Astrocyte of the cerebellum (primary cell): ENCODE measurements around the gene OR5L1.

Experiments used
- DNase-seq: peaks from one replicate; pipeline ENCODE4 v3.0.0-alpha.2; 2011; ENCODE audit warnings: low read depth
- H3K4me3 ChIP-seq: 2 replicates; pipeline ENCODE4 v1.5.1; 2011; ENCODE audit warnings: mild to moderate bottlenecking, low read depth, low read length, moderate library complexity
- in situ Hi-C: cut with HindIII; loops from 2 replicates; pipeline ENCODE4 v1.10.0; 2017; ENCODE audit warnings: low sequenced_read_pairs
- TF ChIP-seq, protein P1 (sequence below): IDR thresholded peaks from 2 replicates; pipeline ENCODE4 v1.5.1; 2012; ENCODE audit warnings: low read length, low read depth, moderate library complexity, mild to moderate bottlenecking; ENCODE audit errors: missing control alignments

OR5L1 gene

DNA sequence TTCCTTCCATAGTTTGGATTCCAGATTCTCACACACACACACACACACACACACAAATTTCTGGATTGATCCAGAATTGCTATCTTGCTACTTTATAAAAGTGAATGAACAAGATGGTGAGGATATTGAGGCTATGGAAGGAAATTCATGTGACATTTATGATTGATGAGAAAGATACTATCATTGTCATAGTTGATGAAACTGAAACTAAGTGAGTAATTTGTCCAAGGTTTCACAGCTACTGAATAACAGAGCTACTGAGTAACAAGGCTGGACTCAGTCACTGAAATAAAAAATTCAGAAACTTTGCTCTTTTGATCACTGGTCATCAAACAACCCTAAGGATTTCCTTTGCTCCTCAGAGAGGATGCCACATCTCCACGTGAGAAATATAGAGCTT, 43.5 kb downstream of the OR5L1 start:
- DNase-seq: no peak
- H3K4me3 ChIP-seq: no peak overlapping the region
- TF ChIP-seq, protein P1, sequence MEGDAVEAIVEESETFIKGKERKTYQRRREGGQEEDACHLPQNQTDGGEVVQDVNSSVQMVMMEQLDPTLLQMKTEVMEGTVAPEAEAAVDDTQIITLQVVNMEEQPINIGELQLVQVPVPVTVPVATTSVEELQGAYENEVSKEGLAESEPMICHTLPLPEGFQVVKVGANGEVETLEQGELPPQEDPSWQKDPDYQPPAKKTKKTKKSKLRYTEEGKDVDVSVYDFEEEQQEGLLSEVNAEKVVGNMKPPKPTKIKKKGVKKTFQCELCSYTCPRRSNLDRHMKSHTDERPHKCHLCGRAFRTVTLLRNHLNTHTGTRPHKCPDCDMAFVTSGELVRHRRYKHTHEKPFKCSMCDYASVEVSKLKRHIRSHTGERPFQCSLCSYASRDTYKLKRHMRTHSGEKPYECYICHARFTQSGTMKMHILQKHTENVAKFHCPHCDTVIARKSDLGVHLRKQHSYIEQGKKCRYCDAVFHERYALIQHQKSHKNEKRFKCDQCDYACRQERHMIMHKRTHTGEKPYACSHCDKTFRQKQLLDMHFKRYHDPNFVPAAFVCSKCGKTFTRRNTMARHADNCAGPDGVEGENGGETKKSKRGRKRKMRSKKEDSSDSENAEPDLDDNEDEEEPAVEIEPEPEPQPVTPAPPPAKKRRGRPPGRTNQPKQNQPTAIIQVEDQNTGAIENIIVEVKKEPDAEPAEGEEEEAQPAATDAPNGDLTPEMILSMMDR: no peak
- in situ Hi-C loops: no loop called here
